M059J (cell line): Measurements from ENCODE around the gene CYTH1. TPM values are rescaled to one million over a fixed set of nuclear protein-coding genes. Genes with fewer than 3 reads are reported as not detected.

ENCODE experiments used
- DNase-seq: peaks from one replicate; pipeline ENCODE4 v3.0.0-alpha.2; 2012; ENCODE audit warnings: low read depth
- total RNA-seq: library from RNA; depleted of rRNA; stranded (reverse); fragments of >200 nt; shearing (Covaris generic); gene quantifications from 2 replicates; pipeline ENCODE4 v1.2.3, GENCODE V29; 2014

CYTH1 gene
- total RNA-seq, 1 experiment from 2014 or later = 13.8 TPM

- no peak for DNase-seq
Measured at GRCh38 chr17:78805301-78805700, 23.2 kb upstream of the CYTH1 start.

- DNase-seq = no peak
Measured at GRCh38 chr17:78804777-78805176, 22.7 kb upstream of the CYTH1 start.

GRCh38 chr17:78803186-78803845 is 21.2 kb upstream of the CYTH1 start:
- no peak for DNase-seq

GRCh38 chr17:78802459-78802858 is 20.4 kb upstream of the CYTH1 start:
- no peak for DNase-seq

GRCh38 chr17:78802008-78802407 is 19.9 kb upstream of the CYTH1 start:
- DNase-seq = no peak

- no peak for DNase-seq
Measured at GRCh38 chr17:78800132-78800931, 18.3 kb upstream of the CYTH1 start.

- peak; percentile 21 for DNase-seq
Measured at GRCh38 chr17:78798695-78799559, 16.9 kb upstream of the CYTH1 start.

GRCh38 chr17:78797691-78798585 is 15.9 kb upstream of the CYTH1 start:
- DNase-seq = no peak

GRCh38 chr17:78797213-78797612 is 15.1 kb upstream of the CYTH1 start:
- no peak for DNase-seq

GRCh38 chr17:78796517-78796900 is 14.4 kb upstream of the CYTH1 start:
- DNase-seq = no peak

- DNase-seq = no peak
Measured at GRCh38 chr17:78795861-78796516, 13.9 kb upstream of the CYTH1 start.

GRCh38 chr17:78794864-78795640 is 13.0 kb upstream of the CYTH1 start:
- no peak for DNase-seq

GRCh38 chr17:78794399-78794798 is 12.3 kb upstream of the CYTH1 start:
- no peak for DNase-seq

- no peak for DNase-seq
Measured at GRCh38 chr17:78793968-78794367, 11.9 kb upstream of the CYTH1 start.

- no peak for DNase-seq
Measured at GRCh38 chr17:78793415-78793814, 11.3 kb upstream of the CYTH1 start.

- no peak for DNase-seq
Measured at GRCh38 chr17:78791840-78792709, 10.0 kb upstream of the CYTH1 start.

- DNase-seq = no peak
Measured at GRCh38 chr17:78790552-78790951, 8.5 kb upstream of the CYTH1 start.

GRCh38 chr17:78789663-78790181 is 7.6 kb upstream of the CYTH1 start:
- DNase-seq = no peak

- DNase-seq = no peak
Measured at GRCh38 chr17:78789149-78789662, 7.1 kb upstream of the CYTH1 start.
